ENCODE data around the gene POU6F2. TPM values are rescaled to one million over a fixed set of nuclear protein-coding genes. Genes with fewer than 3 reads are reported as not detected.

The POU6F2 gene
- total and polyA plus RNA-seq, 2 experiments from 2014 or later, result 7.2 to 7.3 TPM

- Histone ChIP-seq H3K36me3 (ENCODE audit: insufficient read depth) (no peaks in the 10 kb centered on the region), H3K79me2 (replicated peaks; ENCODE audit: insufficient read depth) (no peaks in the 10 kb centered on the region), H3K27ac (ENCODE audit: low read depth) (no peak overlapping the region), H3F3A (replicated peaks; ENCODE audit: low read depth) (no peaks in the 10 kb centered on the region), H4K20me1 (replicated peaks; ENCODE audit: insufficient read depth) (no peaks in the 10 kb centered on the region), H3K4me2 (no peak overlapping the region), H3K4me3 (no peak overlapping the region), H3K4me1 (ENCODE audit: insufficient read depth) (no peaks in the 10 kb centered on the region), H3K27me3 (ENCODE audit: insufficient read depth) (no peaks in the 10 kb centered on the region), H3K9me2 (ENCODE audit: insufficient read depth) (peaks cover 17% of the 10 kb centered on the region; the same call in 1 of the 2 replicates), H2AFZ (no peak overlapping the region)
- Mint-ChIP-seq H3K4me3 (no peak overlapping the region), H3K27me3 (ENCODE audit: insufficient read depth, low read depth, poor library complexity) (peaks cover 1% of the 10 kb centered on the region), H3K4me1 (no peaks in the 10 kb centered on the region), H3K9me3 (peaks cover 20% of the 10 kb centered on the region), H3K27ac (no peak overlapping the region), H3K36me3 (ENCODE audit: low read depth) (peaks cover 8% of the 10 kb centered on the region; the same call in 2 of the 3 replicates)
- ATAC-seq, result no peak
- TF ChIP-seq REST (IDR thresholded peaks at IDR 0.05; ENCODE audit: unreplicated experiment), result no peak
- TF ChIP-seq ZNF331 (CRISPR knock-in tag; IDR thresholded peaks at IDR 0.05; ENCODE audit: low read depth), result no peak
- TF ChIP-seq JUNB (IDR thresholded peaks at IDR 0.05; ENCODE audit: unreplicated experiment), result no peak
- TF ChIP-seq NANOG (IDR thresholded peaks at IDR 0.05; ENCODE audit: borderline replicate concordance), result no peak
- no peak for TF ChIP-seq ETS1 (IDR thresholded peaks at IDR 0.05)
- TF ChIP-seq EZH2 (IDR thresholded peaks at IDR 0.05; ENCODE audit: low read depth, unreplicated experiment), result no peak
- no peak for TF ChIP-seq EZH2phosphoT487 (IDR thresholded peaks at IDR 0.05; ENCODE audit: unreplicated experiment)
- TF ChIP-seq CTCF (conservative IDR thresholded peaks at IDR 0.05; ENCODE audit: low read depth in 2 of 2), result no peak
- no peak for TF ChIP-seq STAT1 (IDR thresholded peaks at IDR 0.05; ENCODE audit: unreplicated experiment)
- no peak for TF ChIP-seq ZNF462 (CRISPR knock-in tag; IDR thresholded peaks at IDR 0.05)
- TF ChIP-seq POLR2AphosphoS5 (IDR thresholded peaks at IDR 0.05; ENCODE audit: low read depth), result no peak
- no peak for TF ChIP-seq CREB1 (CRISPR knock-in tag; IDR thresholded peaks at IDR 0.05; ENCODE audit: low read depth)
- no peak for TF ChIP-seq ZNF114 (CRISPR knock-in tag; IDR thresholded peaks at IDR 0.05)
- DNase-seq (ENCODE audit: low spot score), result no peak
These were observed 165.0 kb downstream of the POU6F2 start for GRCh38 chr7:39142750-39143149.

Measured in GM23338 (cell line).